ENCODE results near the gene FCHSD2.

Gene FCHSD2

GRCh38 chr11:72885749-72886609 is 256.1 kb downstream of the FCHSD2 start:
- TF ChIP-seq, protein P1, sequence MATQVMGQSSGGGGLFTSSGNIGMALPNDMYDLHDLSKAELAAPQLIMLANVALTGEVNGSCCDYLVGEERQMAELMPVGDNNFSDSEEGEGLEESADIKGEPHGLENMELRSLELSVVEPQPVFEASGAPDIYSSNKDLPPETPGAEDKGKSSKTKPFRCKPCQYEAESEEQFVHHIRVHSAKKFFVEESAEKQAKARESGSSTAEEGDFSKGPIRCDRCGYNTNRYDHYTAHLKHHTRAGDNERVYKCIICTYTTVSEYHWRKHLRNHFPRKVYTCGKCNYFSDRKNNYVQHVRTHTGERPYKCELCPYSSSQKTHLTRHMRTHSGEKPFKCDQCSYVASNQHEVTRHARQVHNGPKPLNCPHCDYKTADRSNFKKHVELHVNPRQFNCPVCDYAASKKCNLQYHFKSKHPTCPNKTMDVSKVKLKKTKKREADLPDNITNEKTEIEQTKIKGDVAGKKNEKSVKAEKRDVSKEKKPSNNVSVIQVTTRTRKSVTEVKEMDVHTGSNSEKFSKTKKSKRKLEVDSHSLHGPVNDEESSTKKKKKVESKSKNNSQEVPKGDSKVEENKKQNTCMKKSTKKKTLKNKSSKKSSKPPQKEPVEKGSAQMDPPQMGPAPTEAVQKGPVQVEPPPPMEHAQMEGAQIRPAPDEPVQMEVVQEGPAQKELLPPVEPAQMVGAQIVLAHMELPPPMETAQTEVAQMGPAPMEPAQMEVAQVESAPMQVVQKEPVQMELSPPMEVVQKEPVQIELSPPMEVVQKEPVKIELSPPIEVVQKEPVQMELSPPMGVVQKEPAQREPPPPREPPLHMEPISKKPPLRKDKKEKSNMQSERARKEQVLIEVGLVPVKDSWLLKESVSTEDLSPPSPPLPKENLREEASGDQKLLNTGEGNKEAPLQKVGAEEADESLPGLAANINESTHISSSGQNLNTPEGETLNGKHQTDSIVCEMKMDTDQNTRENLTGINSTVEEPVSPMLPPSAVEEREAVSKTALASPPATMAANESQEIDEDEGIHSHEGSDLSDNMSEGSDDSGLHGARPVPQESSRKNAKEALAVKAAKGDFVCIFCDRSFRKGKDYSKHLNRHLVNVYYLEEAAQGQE (IDR thresholded peaks at IDR 0.05; ENCODE audit: insufficient read depth in 1 of 2, low read depth in 2 of 2, low read length in 2 of 2): no peak
- TF ChIP-seq SIN3A (IDR thresholded peaks at IDR 0.05; ENCODE audit: borderline replicate concordance, insufficient read depth, low read length) (no peak), POLR2AphosphoS5 (IDR thresholded peaks at IDR 0.05; ENCODE audit: low read depth, low read length) (no peak), FOXP2 (optimal IDR thresholded peaks at IDR 0.05; ENCODE audit: borderline replicate concordance, extremely low read depth, extremely low read length, insufficient read depth) (no peak), TAF1 (IDR thresholded peaks at IDR 0.05; ENCODE audit: borderline replicate concordance, insufficient read depth, low read length) (no peak)

DNA sequence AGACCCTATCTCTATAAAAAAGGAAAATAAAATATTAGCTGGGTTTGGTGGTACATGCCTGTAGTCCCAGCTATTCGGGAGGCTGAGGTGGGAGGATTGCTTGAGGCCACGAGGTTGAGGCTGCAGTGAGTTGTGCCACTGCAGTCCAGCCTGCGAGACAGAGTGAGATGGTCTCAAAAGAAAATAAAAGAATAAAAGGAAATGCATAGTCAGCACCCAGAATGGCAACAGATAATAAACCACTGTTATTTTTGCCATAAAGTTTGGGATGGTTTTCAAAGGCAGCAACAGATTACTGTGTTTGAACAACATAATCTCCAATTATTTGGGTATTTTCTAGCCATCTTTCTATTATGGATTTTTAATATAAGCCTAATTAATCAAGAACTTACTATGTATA is 266.0 kb downstream of the FCHSD2 start:
- TF ChIP-seq TAF1 (IDR thresholded peaks at IDR 0.05; ENCODE audit: borderline replicate concordance, insufficient read depth, low read length) (no peak), FOXP2 (optimal IDR thresholded peaks at IDR 0.05; ENCODE audit: borderline replicate concordance, extremely low read depth, extremely low read length, insufficient read depth) (no peak), SIN3A (IDR thresholded peaks at IDR 0.05; ENCODE audit: borderline replicate concordance, insufficient read depth, low read length) (no peak), POLR2AphosphoS5 (IDR thresholded peaks at IDR 0.05; ENCODE audit: low read depth, low read length) (no peak)
- TF ChIP-seq, protein P1 (IDR thresholded peaks at IDR 0.05; ENCODE audit: insufficient read depth in 1 of 2, low read depth in 2 of 2, low read length in 2 of 2): no peak

- TF ChIP-seq POLR2AphosphoS5 (IDR thresholded peaks at IDR 0.05; ENCODE audit: low read depth, low read length) (no peak), SIN3A (IDR thresholded peaks at IDR 0.05; ENCODE audit: borderline replicate concordance, insufficient read depth, low read length) (no peak), TAF1 (IDR thresholded peaks at IDR 0.05; ENCODE audit: borderline replicate concordance, insufficient read depth, low read length) (no peak), FOXP2 (optimal IDR thresholded peaks at IDR 0.05; ENCODE audit: borderline replicate concordance, extremely low read depth, extremely low read length, insufficient read depth) (no peak)
- TF ChIP-seq, protein P1 (IDR thresholded peaks at IDR 0.05; ENCODE audit: insufficient read depth in 1 of 2, low read depth in 2 of 2, low read length in 2 of 2): no peak
These were observed 266.4 kb downstream of the FCHSD2 start for GRCh38 chr11:72875736-72876135.

DNA sequence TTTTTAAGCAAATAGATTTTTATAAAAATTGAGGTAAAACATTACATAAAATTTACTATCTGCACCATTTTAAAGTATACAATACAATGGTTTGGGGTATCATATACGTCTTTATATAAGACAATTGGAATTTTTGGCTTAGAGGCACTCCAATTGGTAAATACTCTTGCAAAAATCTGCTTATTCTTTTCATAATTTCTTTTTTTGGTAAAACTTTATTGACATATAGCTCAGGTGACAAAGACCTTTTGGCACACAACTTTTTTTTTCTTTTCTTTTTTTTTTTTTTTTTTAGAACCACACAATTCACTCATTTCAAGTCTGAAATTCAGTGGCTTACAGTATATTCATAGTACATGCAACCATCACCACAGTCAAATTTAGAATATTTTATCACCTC is 270.1 kb downstream of the FCHSD2 start:
- no peak for TF ChIP-seq POLR2AphosphoS5 (IDR thresholded peaks at IDR 0.05; ENCODE audit: low read depth, low read length)
- TF ChIP-seq FOXP2 (optimal IDR thresholded peaks at IDR 0.05; ENCODE audit: borderline replicate concordance, extremely low read depth, extremely low read length, insufficient read depth): no peak
- TF ChIP-seq, protein P1 (IDR thresholded peaks at IDR 0.05; ENCODE audit: insufficient read depth in 1 of 2, low read depth in 2 of 2, low read length in 2 of 2): no peak
- no peak for TF ChIP-seq SIN3A (IDR thresholded peaks at IDR 0.05; ENCODE audit: borderline replicate concordance, insufficient read depth, low read length)
- TF ChIP-seq TAF1 (IDR thresholded peaks at IDR 0.05; ENCODE audit: borderline replicate concordance, insufficient read depth, low read length): no peak

Measured in PFSK-1 (cell line).